Measurements from ENCODE around the gene PMF1. TPM values are rescaled to one million over a fixed set of nuclear protein-coding genes. Genes with fewer than 3 reads are reported as not detected.

Gene PMF1
- total and polyA plus RNA-seq, 2 of the 13 experiments (the other 11 are each of a cell fraction or from before 2014, with no cell fraction given) = 72.5 to 89.0 TPM

GRCh38 chr1:156266051-156266450, 53.2 kb downstream of the PMF1 start:
- Histone ChIP-seq H3K9ac (ENCODE audit: insufficient read depth, low read depth, low read length) (no peak overlapping the region), H3K27ac (ENCODE audit: extremely low read length, insufficient read depth, low read length) (no peak overlapping the region), H4K20me1 (ENCODE audit: insufficient read depth, low read length) (no peaks in the 10 kb centered on the region), H3K27me3 (ENCODE audit: control insufficient read depth in 1 of 2, insufficient read depth in 2 of 2, low read length in 2 of 2) (no peaks in the 10 kb centered on the region; a peak in 1 of 5 replicates), H2AFZ (ENCODE audit: low read length) (no peak overlapping the region), H3K36me3 (replicated peaks in 1 of 2; ENCODE audit: control insufficient read depth in 1 of 2, insufficient read depth in 2 of 2, low read length in 2 of 2) (peaks cover 40 to 76% of the 10 kb centered on the region in 2 experiments), H3K9me3 (ENCODE audit: low read length) (no peaks in the 10 kb centered on the region), H3K4me1 (ENCODE audit: insufficient read depth, low read length) (no peaks in the 10 kb centered on the region), H3K79me2 (ENCODE audit: insufficient read depth, low read length) (no peaks in the 10 kb centered on the region), H3K4me3 (replicated peaks in 1 of 3; ENCODE audit: insufficient read depth in 1 of 3, low read depth in 2 of 3, low read length in 3 of 3) (no peak overlapping the region), H3K4me2 (ENCODE audit: low read depth, low read length) (no peak overlapping the region)
- ATAC-seq = no peak
- in situ Hi-C loops (cut with HindIII; ENCODE audit: extremely low pct_ligation_motif_present, low pct_unique_long_range_greater_than_20kb) (no loop called here), intact Hi-C loops (cut with micrococcal nuclease; ENCODE audit: unreplicated experiment) (no loop called here)
- no peak for FAIRE-seq
- TSS peak; percentile 53 for BruUV-seq (replicated peaks)
- WGBS (ENCODE audit: low lambda C conversion rate) = 94% methylated on average over 13 of the region's 13 CpGs
- POLR2A ChIA-PET = no interaction called here
- no peak for DNase-seq (ENCODE audit: low spot score)
- CTCF ChIA-PET (ENCODE audit: low intra/inter-chr PET ratio, low total read pairs) = no interaction called here
- TF ChIP-seq ZNF7 (CRISPR knock-in tag; IDR thresholded peaks at IDR 0.05) (no peak), AGO2 (optimal IDR thresholded peaks at IDR 0.05; ENCODE audit: low read depth, low read length) (peak; percentile 22), TP53 (CRISPR knock-in tag; conservative IDR thresholded peaks at IDR 0.05) (no peak), ZNF337 (CRISPR knock-in tag; IDR thresholded peaks at IDR 0.05; ENCODE audit: borderline replicate concordance, low read depth) (no peak)

DNA sequence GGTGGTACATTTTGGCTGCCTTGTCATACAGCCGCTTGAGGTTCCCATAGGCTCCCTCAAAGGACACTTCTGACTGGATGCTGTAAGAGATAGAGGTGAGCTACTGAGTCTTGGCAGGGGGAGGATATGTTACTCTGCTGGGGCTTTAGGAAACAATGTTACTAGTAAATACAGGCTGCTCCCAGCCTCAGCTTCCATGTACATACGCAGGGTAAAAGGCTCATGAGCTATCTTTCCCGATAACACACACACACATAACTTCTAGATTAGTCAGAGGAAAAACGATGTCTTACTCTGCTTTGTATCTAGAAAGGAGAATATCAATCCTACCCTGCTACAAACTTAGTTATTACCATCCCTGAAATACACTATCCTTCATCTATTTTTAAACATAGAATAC, 55.5 kb downstream of the PMF1 start:
- CTCF ChIA-PET (ENCODE audit: low intra/inter-chr PET ratio, low total read pairs) = no interaction called here
- BruUV-seq (replicated peaks) = no TSS peak
- no peak for FAIRE-seq
- intact Hi-C loops (cut with micrococcal nuclease; ENCODE audit: unreplicated experiment) (no loop called here), in situ Hi-C loops (cut with HindIII; ENCODE audit: extremely low pct_ligation_motif_present, low pct_unique_long_range_greater_than_20kb) (no loop called here)
- no peak overlapping the region for H2AFZ ChIP-seq (ENCODE audit: low read length)
- H4K20me1 ChIP-seq (ENCODE audit: insufficient read depth, low read length) = no peaks in the 10 kb centered on the region
- no peak overlapping the region for H3K4me3 ChIP-seq (replicated peaks in 1 of 3; ENCODE audit: insufficient read depth in 1 of 3, low read depth in 2 of 3, low read length in 3 of 3)
- no peaks in the 10 kb centered on the region for H3K4me1 ChIP-seq (ENCODE audit: insufficient read depth, low read length)
- H3K9ac ChIP-seq (ENCODE audit: insufficient read depth, low read depth, low read length) = no peak overlapping the region
- 97% methylated on average over 4 of the region's 4 CpGs for WGBS (ENCODE audit: low lambda C conversion rate)
- no peak for DNase-seq (ENCODE audit: low spot score)
- no peaks in the 10 kb centered on the region for H3K9me3 ChIP-seq (ENCODE audit: low read length)
- no peaks in the 10 kb centered on the region for H3K79me2 ChIP-seq (ENCODE audit: insufficient read depth, low read length)
- no peaks in the 10 kb centered on the region; a peak in 1 of 5 replicates for H3K27me3 ChIP-seq (ENCODE audit: control insufficient read depth in 1 of 2, insufficient read depth in 2 of 2, low read length in 2 of 2)
- POLR2A ChIA-PET = interaction anchor here (1.5 kb wide), 1 partner anchor 15 kb away, joined by 6 read pairs; the partner anchor contains the start of gene SMG5
- H3K27ac ChIP-seq (ENCODE audit: extremely low read length, insufficient read depth, low read length) = no peak overlapping the region
- H3K4me2 ChIP-seq (ENCODE audit: low read depth, low read length) = no peak overlapping the region
- TF ChIP-seq TGIF2 (CRISPR knock-in tag; IDR thresholded peaks at IDR 0.05) (no peak), RBFOX2 (IDR thresholded peaks at IDR 0.05; ENCODE audit: low read depth, low read length) (0 out of 2 replicates have a peak, but pooled peaks have one; percentile 6), KDM5B (CRISPR knock-in tag; IDR thresholded peaks at IDR 0.05; ENCODE audit: borderline replicate concordance) (no peak), ETV5 (CRISPR knock-in tag; IDR thresholded peaks at IDR 0.05; ENCODE audit: borderline replicate concordance) (no peak), SMAD9 (CRISPR knock-in tag; IDR thresholded peaks at IDR 0.05) (no peak), ZBTB3 (CRISPR knock-in tag; IDR thresholded peaks at IDR 0.05; ENCODE audit: borderline replicate concordance, low read depth) (no peak), GATAD1 (CRISPR knock-in tag; IDR thresholded peaks at IDR 0.05) (no peak), ZFP82 (CRISPR knock-in tag; IDR thresholded peaks at IDR 0.05; ENCODE audit: borderline replicate concordance) (no peak)
- TF ChIP-seq, protein P1, sequence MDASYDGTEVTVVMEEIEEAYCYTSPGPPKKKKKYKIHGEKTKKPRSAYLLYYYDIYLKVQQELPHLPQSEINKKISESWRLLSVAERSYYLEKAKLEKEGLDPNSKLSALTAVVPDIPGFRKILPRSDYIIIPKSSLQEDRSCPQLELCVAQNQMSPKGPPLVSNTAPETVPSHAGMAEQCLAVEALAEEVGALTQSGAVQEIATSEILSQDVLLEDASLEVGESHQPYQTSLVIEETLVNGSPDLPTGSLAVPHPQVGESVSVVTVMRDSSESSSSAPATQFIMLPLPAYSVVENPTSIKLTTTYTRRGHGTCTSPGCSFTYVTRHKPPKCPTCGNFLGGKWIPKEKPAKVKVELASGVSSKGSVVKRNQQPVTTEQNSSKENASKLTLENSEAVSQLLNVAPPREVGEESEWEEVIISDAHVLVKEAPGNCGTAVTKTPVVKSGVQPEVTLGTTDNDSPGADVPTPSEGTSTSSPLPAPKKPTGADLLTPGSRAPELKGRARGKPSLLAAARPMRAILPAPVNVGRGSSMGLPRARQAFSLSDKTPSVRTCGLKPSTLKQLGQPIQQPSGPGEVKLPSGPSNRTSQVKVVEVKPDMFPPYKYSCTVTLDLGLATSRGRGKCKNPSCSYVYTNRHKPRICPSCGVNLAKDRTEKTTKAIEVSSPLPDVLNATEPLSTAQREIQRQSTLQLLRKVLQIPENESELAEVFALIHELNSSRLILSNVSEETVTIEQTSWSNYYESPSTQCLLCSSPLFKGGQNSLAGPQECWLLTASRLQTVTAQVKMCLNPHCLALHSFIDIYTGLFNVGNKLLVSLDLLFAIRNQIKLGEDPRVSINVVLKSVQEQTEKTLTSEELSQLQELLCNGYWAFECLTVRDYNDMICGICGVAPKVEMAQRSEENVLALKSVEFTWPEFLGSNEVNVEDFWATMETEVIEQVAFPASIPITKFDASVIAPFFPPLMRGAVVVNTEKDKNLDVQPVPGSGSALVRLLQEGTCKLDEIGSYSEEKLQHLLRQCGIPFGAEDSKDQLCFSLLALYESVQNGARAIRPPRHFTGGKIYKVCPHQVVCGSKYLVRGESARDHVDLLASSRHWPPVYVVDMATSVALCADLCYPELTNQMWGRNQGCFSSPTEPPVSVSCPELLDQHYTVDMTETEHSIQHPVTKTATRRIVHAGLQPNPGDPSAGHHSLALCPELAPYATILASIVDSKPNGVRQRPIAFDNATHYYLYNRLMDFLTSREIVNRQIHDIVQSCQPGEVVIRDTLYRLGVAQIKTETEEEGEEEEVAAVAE (CRISPR knock-in tag; IDR thresholded peaks at IDR 0.05; ENCODE audit: borderline replicate concordance) = no peak
- no peak for ATAC-seq
- H3K36me3 ChIP-seq (replicated peaks in 1 of 2; ENCODE audit: control insufficient read depth in 1 of 2, insufficient read depth in 2 of 2, low read length in 2 of 2) = peaks cover 39 to 76% of the 10 kb centered on the region in 2 experiments

All from HepG2 (cell line).